Forelimb muscle (tissue), 1 donor: Measurements from ENCODE around the gene GFOD2. TPM values are rescaled to one million over a fixed set of nuclear protein-coding genes. Genes with fewer than 3 reads are reported as not detected.

ENCODE experiments used
- DNase-seq: peaks from one replicate; pipeline ENCODE4 v3.0.0-alpha.2; 2013; ENCODE audit warnings: low read depth
- polyA plus RNA-seq: library from polyadenylated mRNA; unstranded; fragments of 120-200 nt; gene quantifications from one replicate; pipeline ENCODE4 v1.2.1, GENCODE V29; 2013; ENCODE audit not compliant: insufficient read length

GFOD2 gene
- polyA plus RNA-seq, 1 donor = 13.5 TPM

GRCh38 chr16:67733734-67734470, 14.8 kb upstream of the GFOD2 start:
- DNase-seq = no peak

GRCh38 chr16:67731753-67732095, 12.6 kb upstream of the GFOD2 start:
- no peak for DNase-seq

GRCh38 chr16:67731071-67731752, 12.1 kb upstream of the GFOD2 start:
- no peak for DNase-seq

GRCh38 chr16:67730326-67730725, 11.2 kb upstream of the GFOD2 start:
- no peak for DNase-seq

GRCh38 chr16:67729636-67730248, 10.6 kb upstream of the GFOD2 start:
- DNase-seq = no peak

GRCh38 chr16:67727521-67728485, 8.7 kb upstream of the GFOD2 start:
- no peak for DNase-seq

GRCh38 chr16:67726106-67727034, 7.3 kb upstream of the GFOD2 start:
- no peak for DNase-seq

- no peak for DNase-seq
Measured at GRCh38 chr16:67723911-67724305, 4.8 kb upstream of the GFOD2 start.

- no peak for DNase-seq
Measured at GRCh38 chr16:67723151-67723910, 4.2 kb upstream of the GFOD2 start.

GRCh38 chr16:67720236-67720635, 1.1 kb upstream of the GFOD2 start:
- DNase-seq = no peak

- DNase-seq = no peak
Measured at GRCh38 chr16:67719778-67720144, 645 bp upstream of the GFOD2 start.

GRCh38 chr16:67718668-67719047, 458 bp downstream of the GFOD2 start:
- DNase-seq = no peak

- DNase-seq = no peak
Measured at GRCh38 chr16:67716097-67716496, 3.0 kb downstream of the GFOD2 start.

- DNase-seq = no peak
Measured at GRCh38 chr16:67714522-67714921, 4.6 kb downstream of the GFOD2 start.

GRCh38 chr16:67713647-67714273, 5.4 kb downstream of the GFOD2 start:
- no peak for DNase-seq

GRCh38 chr16:67710607-67711006, 8.5 kb downstream of the GFOD2 start:
- DNase-seq = no peak

GRCh38 chr16:67709050-67709449, 10.1 kb downstream of the GFOD2 start:
- DNase-seq = no peak

GRCh38 chr16:67708368-67708771, 10.7 kb downstream of the GFOD2 start:
- DNase-seq = no peak

GRCh38 chr16:67707790-67708189, 11.3 kb downstream of the GFOD2 start:
- no peak for DNase-seq

GRCh38 chr16:67707210-67707609, 11.9 kb downstream of the GFOD2 start:
- no peak for DNase-seq
